ENCODE measurements around the gene SLC27A3. TPM values are rescaled to one million over a fixed set of nuclear protein-coding genes. Genes with fewer than 3 reads are reported as not detected.
"Not testable (repeated sequence)": the region's sequence is repeated elsewhere in the genome, so short reads cannot be mapped to it uniquely, and the experiment has no call there.

SLC27A3 gene
- polyA plus RNA-seq, 10 donors, result 17.9 to 32.7 (median 23.6) TPM

DNA sequence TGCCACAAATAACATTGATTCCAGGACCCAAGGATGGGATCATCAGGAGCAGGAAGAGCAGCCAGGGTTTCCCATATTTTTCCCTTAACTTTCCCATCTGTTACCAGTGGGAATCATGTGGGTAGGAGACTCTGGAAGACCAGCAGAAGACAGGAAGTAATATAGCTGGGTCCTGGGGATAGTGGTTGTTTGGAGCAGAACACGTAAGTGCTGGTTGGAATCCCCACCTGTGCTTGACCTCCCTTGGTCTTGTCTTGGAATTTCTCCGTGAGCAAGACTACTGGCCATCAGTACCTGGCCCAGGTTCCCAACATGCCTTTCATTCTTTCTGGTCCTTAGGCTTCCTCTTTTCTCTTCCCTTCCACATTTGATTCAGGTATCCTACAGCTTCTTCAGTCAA, 20.9 kb upstream of the SLC27A3 start:
- no peak for DNase-seq

DNA sequence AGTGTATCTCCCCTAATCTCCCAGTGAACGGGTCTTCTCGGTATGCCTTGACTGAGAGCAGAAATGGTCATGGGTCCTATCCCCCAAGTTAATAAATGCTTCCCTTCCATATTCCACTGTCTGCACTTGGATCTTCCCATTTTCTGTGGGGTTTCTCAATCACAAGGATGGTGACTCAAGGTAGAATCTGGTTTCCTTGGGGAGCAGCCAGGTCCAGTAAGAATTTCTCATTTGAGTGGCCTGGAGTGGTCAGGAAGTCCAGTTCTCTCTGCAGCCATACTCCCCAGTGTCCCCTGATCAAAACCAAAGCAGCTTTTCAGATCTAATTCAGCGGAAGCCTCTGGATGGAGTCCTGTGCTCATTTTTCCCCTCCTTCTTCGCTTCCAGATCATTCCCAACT, 14.8 kb upstream of the SLC27A3 start:
- no peak for DNase-seq

DNA sequence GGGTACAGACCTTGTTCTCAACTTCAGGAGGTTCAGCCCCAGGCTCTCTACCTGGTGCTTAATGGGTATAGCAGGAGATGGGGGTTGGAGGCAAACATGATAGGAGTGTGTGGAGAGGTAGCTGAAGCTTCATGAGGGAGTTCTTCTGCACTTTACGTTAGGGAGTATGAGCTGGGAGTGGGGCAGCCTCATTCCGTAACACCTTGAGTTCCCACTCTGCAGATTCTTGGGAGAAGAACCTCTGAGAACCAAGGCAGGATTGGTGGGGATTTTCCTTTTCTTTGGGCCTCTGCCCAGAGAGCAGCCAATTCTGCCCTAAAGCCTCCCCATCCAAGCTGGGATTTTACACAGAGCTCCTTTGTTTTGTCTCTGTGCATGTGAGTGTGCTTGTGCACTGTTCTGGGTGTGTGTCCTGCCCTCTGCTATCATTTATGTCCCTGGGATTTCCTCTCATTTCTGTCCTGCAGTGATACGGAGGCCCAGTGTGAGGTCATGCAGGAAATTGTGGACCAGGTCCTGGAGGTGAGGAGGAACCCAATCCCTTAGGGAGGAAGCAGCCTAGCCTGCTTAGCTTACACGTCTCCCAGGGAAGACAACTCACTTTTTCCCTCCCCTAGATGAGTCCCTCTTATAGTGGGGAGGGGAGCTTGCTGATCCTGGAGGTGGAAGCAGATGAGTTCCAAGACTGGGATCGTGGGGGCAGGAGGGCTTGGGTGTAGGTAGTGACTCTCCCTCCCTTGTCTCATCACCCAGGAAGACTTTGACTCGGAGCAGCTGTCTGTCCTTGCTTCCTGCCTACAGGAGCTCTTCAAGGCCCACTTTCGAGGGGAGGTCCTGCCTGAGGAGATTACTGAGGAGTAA, 11.6 kb upstream of the SLC27A3 start:
- DNase-seq, result no peak

DNA sequence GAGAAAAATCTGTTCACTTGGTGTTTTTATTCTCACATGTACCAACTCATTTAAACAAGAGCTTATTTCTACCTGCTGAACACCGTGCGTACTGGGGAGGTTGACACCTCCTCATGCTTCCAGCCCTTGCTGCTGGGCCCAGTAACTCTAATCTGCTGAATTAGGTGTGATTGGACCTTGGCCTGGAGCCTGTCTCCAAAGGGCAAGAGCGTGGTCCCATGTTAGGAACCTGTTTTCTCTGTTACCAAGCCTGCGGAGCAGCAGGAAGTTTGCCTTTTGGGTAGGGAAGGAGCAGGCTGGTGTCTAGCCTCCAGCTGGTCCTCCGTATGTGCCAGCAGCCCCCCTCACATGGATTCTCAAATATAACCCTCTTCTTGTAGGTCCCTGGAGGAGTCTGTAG, 10.9 kb upstream of the SLC27A3 start:
- DNase-seq, result no peak

DNA sequence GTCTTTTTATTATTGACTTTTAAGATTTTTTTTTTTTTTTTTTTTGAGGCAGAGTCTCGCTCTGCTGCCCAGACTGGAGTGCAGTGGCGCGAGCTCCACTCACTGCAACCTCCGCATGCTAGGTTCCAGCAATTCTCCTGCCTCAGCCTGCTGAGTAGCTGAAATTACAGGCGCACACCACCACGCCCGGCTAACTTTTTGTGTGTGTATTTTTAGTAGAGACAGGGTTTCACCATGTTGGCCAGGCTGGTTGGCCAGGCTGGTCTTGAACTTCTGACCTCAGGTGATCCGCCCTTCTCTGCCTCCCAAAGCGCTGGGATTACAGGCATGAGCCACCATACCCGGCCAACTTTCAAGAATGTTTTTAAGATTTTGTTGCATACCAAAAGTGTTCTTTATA, 8.5 kb upstream of the SLC27A3 start:
- not testable (repeated sequence) for DNase-seq

DNA sequence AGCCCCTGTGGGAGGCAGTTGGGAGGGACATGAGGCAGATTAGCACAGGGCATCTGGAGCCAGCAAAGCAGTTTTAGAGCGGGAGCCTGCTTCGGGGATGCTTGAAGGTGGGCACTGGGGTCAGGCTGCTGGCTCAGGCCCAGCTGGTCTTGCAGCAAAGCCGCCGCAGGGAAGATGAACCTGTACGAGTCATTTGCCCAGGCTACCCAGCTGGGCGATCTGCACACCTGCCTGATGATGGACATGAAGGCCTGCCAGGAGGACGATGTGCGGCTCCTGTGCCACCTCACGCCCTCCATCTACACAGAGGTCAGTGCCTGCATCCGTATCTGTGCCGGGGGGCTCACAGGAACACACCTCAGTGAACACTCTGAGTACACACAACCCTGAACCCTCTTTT, 7.7 kb upstream of the SLC27A3 start:
- no peak for DNase-seq

DNA sequence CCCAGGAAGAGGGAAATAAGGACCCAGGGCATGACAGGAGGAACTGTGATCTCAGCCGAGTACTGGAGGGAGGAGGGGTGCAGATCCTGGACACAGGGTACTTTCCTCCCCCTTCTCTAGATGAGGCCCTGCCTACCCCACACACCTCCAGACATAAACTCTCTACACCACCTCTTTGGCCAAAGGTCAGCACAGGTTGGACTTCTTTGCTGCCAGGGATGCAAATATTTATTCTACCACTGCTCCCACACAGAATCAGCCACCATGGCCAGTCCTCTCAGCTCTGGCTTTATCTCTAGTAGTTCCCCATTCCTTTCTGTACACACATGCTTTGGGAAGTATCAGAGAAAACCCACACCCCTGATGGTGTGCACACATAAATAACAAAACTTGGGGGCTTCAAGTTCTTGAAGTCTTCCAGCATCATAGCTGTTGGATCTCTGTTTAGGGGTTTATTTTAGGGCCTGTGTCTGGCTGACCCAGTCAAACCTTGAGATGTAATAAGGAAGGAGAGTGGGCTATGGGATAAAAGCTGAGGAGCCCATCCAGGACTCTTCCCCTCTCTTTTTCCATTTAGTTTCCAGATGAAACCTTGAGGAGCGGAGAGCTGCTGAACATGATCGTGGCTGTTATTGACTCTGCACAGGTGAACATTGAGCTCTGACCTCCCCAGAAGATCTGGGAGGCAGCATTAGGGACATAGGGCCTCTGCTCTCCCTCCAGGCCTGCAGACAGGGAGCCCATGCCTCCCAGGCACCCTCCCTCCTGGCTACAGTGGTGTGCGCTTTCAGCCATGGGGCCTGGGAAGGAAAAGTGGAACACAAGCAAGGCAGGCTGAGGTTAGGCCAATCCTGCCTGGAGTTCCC, 6.7 kb upstream of the SLC27A3 start:
- DNase-seq, result no peak

DNA sequence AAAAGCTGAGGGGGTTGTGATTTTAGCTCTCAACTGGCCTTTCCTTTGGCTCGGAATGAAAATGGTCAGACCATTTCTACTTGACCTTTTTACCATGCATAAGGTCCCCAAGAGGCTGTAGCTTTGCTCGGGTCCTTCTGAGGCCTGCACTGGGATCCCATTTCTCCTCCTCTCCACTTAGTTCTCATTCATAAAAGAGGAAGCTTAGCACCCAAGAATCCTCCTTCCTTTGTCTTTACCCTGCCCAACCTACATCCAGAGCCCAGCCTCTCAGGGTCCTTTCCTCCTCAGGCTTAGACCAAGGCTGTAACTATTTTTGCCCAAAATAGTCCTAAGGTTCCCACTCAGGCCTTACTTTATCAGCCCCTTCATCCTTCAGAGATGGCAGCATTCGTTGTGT, 6.0 kb upstream of the SLC27A3 start:
- no peak for DNase-seq

DNA sequence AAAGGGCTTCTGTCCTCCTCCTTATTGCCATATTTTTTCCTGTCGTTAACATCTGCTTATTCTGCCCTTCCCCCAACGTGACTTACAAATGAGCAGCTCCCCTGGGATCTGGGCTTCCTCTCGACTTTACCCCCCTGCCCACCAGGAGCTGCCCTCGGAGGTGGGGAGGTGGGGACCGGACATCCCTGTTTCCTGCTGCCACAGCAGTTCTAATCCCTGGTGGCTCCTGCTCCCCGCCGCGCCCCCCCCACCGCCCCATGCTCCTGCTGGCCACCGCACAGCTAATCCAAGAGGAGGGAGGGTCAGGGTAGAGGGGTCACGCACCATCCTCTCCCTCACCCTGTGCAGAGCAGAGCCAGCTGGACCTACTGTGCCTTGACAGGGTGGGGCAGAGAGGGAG, 4.4 kb upstream of the SLC27A3 start:
- no peak for DNase-seq

DNA sequence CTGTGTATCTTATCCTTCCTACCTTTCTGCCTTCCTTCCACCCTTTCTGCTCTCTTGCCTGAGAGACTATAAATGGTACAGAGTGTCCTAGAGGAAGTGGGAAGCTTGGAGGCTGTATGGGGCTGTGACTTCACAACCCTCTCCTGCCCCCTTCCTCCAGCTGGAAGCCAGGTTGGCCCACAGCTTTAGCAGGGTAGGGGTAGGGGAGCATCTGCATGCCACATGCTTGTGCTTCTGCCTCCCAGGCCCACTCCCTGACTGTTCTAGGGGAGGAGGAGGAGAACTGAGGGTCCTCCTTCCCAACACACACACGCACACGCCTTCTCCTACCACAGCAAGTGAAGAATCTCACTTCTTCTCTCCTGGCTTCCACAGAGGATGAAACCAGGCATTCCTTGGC, 3.9 kb upstream of the SLC27A3 start:
- peak in 1 of 3 donors; percentile 41 for DNase-seq

DNA sequence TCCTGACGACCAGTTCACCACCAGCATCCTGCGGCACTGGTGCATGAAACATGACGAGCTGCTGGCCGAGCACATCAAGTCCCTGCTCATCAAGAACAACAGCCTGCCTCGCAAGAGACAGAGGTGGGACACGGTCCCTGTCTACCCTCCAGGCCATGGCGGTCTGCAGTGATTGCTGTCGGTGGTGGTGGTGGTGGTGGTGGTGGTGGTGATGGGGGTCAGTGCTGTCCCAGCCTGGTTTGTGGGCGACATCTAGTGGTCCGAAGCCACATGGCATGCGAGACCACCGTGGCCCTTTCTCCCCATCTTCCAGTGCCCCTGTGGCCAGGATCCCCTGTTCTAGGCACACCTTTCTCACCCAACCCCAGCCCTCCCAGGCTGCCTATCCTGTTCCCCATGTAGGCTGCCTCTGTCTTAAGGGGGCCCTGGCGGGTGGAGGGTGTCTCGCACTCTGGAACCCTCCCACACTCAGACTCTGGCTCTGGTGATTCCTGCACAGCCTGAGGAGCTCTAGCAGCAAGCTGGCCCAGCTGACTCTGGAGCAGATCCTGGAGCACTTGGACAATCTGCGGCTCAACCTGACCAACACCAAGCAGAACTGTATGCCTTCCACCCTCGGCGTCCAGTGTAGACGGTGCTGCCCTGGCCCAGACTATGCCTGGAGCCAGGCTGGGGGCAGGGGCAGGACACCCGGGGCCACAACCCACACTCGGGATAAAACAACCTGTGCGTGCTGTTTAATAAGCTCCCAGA, 3.2 kb upstream of the SLC27A3 start:
- DNase-seq, result peak in 2 of 3 donors; percentile 44 to 68

DNA sequence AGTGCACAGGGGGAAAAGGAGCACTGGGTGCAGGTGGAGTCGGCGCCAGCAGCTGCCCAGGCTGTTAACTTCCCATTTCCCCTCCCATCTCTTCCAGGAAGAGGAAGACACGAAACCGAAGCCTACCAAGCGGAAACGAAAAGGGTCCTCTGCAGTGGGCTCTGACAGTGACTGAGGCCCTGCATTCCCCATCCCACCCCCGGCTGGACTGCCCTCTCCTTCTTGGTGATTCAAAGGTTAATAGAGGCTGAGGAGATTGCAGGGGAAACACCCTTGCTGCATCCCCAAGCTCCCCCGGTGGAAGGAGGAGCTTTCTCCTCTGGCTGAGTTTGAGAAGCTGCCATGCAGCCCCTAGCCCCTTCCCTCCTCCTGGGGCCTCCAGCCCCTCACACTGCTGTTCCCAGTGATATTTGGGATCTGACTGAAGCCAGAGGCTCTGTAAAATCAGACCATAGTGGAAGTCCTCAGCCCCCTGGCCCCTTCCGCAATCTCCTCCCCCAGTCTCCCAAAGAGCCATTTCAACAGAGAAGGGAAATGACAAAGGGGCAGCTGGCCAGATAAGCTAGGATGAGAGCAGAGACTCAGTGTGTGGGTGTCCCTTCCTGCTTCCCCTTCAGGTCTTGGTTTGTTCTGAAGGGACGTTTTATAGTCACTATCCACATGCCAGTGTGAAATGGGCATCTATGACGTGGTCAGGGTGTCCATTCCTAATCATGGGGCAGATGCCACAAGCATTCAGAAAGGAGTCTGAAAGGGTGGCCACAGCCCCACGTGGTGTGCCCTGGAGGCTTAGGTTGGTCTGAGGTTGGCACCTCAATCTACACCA, 1.9 kb upstream of the SLC27A3 start:
- DNase-seq, result peak in 1 of 3 donors; percentile 62

DNA sequence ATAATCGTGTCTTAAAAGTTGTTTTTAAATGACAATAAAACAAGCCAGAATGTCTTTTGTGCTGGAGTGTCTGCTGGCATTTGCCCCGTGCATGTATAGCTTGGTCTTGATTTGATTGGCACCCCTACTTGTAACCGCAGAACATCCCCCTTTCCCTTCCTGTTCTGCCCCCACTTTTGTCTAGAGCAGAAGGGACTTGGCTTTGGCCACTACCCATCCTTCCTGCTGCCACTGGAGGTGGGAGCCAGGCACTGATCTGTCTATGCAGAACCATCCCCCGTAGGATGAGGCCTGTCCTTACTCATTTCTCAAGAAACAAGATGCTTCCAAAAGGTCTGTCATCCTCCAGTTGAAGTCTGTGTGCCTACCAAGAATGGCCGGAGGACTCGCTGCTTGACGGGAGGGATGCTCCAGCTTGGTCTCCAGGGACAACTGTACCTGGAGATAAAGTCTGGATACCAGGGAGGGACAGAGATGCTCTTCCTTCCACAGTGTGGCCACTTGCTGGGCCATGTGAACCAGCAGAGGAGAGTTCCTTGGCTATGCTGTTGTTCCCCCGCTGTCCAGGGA, 1.1 kb upstream of the SLC27A3 start:
- DNase-seq, result peak in 1 of 3 donors; percentile 51

DNA sequence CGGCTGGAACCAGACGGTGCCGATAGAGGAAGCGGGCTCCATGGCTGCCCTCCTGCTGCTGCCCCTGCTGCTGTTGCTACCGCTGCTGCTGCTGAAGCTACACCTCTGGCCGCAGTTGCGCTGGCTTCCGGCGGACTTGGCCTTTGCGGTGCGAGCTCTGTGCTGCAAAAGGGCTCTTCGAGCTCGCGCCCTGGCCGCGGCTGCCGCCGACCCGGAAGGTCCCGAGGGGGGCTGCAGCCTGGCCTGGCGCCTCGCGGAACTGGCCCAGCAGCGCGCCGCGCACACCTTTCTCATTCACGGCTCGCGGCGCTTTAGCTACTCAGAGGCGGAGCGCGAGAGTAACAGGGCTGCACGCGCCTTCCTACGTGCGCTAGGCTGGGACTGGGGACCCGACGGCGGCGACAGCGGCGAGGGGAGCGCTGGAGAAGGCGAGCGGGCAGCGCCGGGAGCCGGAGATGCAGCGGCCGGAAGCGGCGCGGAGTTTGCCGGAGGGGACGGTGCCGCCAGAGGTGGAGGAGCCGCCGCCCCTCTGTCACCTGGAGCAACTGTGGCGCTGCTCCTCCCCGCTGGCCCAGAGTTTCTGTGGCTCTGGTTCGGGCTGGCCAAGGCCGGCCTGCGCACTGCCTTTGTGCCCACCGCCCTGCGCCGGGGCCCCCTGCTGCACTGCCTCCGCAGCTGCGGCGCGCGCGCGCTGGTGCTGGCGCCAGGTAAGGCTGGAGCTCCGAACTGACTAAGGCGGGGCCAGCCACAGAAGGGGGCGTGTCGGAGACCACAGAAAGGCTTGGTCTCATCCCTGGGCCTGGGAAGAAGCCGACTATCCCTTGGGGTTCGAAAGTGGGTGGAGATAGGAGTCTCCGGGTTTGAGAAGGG, 486 bp downstream of the SLC27A3 start:
- DNase-seq, result peak; percentile 36 to 84 (median 60)

DNA sequence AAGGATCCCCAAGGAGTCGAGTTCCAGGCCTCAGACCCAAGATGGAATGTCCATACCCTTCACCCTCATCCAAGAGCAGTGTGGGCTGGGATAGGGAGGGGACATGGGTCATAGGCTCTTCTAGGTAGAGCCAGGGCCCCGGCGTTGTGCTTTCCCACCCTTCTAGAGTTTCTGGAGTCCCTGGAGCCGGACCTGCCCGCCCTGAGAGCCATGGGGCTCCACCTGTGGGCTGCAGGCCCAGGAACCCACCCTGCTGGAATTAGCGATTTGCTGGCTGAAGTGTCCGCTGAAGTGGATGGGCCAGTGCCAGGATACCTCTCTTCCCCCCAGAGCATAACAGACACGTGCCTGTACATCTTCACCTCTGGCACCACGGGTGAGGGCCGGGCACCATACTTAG, 1.1 kb downstream of the SLC27A3 start:
- DNase-seq, result no peak

DNA sequence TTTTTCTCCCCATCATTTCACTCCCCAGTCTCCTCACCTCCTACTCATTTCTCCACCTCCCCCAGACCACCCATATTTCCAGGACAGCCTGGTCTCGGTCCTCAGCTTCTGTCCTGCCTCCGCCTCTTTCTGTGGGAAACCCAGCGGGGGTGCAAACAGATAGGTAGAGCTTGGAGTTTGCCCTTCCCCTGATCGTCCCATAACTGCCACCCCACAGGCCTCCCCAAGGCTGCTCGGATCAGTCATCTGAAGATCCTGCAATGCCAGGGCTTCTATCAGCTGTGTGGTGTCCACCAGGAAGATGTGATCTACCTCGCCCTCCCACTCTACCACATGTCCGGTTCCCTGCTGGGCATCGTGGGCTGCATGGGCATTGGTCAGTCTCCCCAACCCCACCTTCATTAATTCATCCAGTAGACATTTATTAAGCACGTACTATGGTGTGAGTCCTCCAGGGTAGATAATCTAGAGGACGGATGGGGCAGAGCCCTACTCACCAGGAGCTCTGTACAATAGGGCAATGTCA, 1.7 kb downstream of the SLC27A3 start:
- DNase-seq, result no peak

DNA sequence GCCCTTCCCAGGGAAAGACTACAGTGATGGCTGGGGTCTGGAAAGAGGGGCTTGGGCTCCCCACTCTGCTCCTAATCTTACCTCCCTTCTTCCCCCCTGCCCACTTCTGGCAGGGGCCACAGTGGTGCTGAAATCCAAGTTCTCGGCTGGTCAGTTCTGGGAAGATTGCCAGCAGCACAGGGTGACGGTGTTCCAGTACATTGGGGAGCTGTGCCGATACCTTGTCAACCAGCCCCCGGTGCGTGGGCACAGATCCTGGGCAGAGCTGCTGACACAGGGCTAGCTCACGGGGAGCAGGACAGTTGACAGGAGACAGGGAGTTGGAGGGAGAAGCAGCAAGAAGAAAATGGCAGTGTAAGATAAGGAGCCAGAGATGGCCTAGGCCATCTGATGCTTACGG, 2.4 kb downstream of the SLC27A3 start:
- DNase-seq, result no peak

DNA sequence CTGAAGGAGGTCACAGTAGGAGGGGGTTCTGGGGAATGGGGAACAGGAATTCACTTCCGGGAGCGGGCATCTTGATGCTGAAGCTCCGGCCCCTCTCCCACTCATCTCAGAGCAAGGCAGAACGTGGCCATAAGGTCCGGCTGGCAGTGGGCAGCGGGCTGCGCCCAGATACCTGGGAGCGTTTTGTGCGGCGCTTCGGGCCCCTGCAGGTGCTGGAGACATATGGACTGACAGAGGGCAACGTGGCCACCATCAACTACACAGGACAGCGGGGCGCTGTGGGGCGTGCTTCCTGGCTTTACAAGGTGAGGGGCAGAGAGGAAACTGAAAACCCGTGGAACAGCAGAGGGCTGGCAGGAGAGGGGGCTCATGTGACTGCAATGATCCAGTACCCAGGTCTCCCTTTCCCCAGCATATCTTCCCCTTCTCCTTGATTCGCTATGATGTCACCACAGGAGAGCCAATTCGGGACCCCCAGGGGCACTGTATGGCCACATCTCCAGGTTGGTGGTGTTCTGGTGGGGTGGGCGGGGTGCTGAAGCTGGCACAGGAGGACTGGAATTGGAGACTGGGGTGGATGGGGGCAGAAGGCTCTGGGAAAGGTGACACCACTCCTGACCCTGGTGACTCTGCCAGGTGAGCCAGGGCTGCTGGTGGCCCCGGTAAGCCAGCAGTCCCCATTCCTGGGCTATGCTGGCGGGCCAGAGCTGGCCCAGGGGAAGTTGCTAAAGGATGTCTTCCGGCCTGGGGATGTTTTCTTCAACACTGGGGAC, 3.0 kb downstream of the SLC27A3 start:
- DNase-seq, result no peak

All from muscle of back (tissue), 11 donors.